A673 (cell line): ENCODE data around the gene LANCL2.

Source experiments
- EZH2 ChIP-seq: fragments of 200-600 bp; sonication (generic); IDR thresholded peaks from 2 replicates; pipeline ENCODE4 v1.6.1; 2017; ENCODE audit warnings: borderline replicate concordance, low read depth, mild to moderate bottlenecking, mixed read lengths, antibody characterized with exemption, low read length; ENCODE audit not compliant: poor library complexity, severe bottlenecking
- TF ChIP-seq, protein P1 (sequence below): fragments of 300-800, 200-600 bp; sonication (generic); conservative IDR thresholded peaks from 2 replicates; pipeline ENCODE4 v1.5.1; 2017; ENCODE audit warnings: low read depth, mild to moderate bottlenecking, antibody characterized with exemption, low read length, moderate library complexity, mixed read lengths

DNA sequence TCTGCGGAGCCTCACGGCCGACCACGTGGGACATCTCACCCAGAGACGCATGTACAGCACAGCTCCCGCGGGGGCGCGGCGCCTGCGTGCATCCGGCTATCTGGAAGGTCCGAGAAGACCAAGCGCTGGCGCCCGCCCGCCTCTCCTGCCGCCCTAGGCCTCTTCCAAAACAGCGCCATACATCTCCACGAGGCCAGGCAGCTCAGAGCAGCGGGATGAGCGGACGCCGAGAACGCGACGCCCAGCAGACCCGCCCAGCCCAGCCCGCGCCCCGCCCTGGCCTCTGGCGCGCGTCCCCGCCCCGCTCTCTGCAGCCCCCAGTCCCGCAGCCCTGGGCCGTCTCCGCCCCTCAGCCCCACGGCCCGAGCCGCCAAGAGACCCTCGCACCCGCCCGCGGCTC, 20.3 kb upstream of the LANCL2 start:
- TF ChIP-seq, protein P1, sequence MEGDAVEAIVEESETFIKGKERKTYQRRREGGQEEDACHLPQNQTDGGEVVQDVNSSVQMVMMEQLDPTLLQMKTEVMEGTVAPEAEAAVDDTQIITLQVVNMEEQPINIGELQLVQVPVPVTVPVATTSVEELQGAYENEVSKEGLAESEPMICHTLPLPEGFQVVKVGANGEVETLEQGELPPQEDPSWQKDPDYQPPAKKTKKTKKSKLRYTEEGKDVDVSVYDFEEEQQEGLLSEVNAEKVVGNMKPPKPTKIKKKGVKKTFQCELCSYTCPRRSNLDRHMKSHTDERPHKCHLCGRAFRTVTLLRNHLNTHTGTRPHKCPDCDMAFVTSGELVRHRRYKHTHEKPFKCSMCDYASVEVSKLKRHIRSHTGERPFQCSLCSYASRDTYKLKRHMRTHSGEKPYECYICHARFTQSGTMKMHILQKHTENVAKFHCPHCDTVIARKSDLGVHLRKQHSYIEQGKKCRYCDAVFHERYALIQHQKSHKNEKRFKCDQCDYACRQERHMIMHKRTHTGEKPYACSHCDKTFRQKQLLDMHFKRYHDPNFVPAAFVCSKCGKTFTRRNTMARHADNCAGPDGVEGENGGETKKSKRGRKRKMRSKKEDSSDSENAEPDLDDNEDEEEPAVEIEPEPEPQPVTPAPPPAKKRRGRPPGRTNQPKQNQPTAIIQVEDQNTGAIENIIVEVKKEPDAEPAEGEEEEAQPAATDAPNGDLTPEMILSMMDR, result no peak
- TF ChIP-seq EZH2, result no peak
